WTC11 (cell line): ENCODE results near the gene NPR3. TPM values are rescaled to one million over a fixed set of nuclear protein-coding genes. Genes with fewer than 3 reads are reported as not detected.
"Not testable (repeated sequence)": the region's sequence is repeated elsewhere in the genome, so short reads cannot be mapped to it uniquely, and the experiment has no call there.

Experiments
- ATAC-seq: fragments of 200-7000 bp; cut with Tn5 transposase; 2 replicates; pipeline ENCODE4 v1.10.0; 2021; ENCODE audit warnings: mild to moderate bottlenecking, moderate library complexity
- CTCF ChIA-PET: fragments of 300-600 bp; sonication (Branson Sonifier 250); formaldehyde crosslinking; loops from one replicate; lab custom pipeline; 2021; ENCODE audit warnings: antibody characterized with exemption; lab: Charles Lee
- POLR2A ChIA-PET: fragments of 350-600 bp; sonication (Branson Sonifier 250); formaldehyde crosslinking; loops from one replicate; lab custom pipeline; 2021; ENCODE audit warnings: antibody characterized with exemption; lab: Charles Lee
- DNase-seq: peaks from one replicate; pipeline ENCODE4 v3.0.0; 2021; ENCODE audit warnings: low spot score
- H3K27ac Mint-ChIP-seq: 2 replicates; pipeline ENCODE4 v1.8.0; 2021; ENCODE audit warnings: mixed read lengths
- H3K27me3 Mint-ChIP-seq: 2 replicates; pipeline ENCODE4 v1.8.0; 2021; ENCODE audit warnings: low read depth, mild to moderate bottlenecking, moderate library complexity, mixed read lengths
- H3K36me3 Mint-ChIP-seq: 2 replicates; pipeline ENCODE4 v1.8.0; 2021; ENCODE audit warnings: mixed read lengths
- H3K4me1 Mint-ChIP-seq: 2 replicates; pipeline ENCODE4 v1.8.0; 2022; ENCODE audit warnings: mixed read lengths
- H3K4me3 Mint-ChIP-seq: 2 replicates; pipeline ENCODE4 v1.8.0; 2021; ENCODE audit warnings: mild to moderate bottlenecking, moderate library complexity, mixed read lengths
- H3K9me3 Mint-ChIP-seq: 2 replicates; pipeline ENCODE4 v1.8.0; 2021; ENCODE audit warnings: mixed read lengths
- E2F5 ChIP-seq: sonication (generic); formaldehyde crosslinking; IDR thresholded peaks from 2 replicates; pipeline ENCODE4 v1.8.1; 2022; ENCODE audit warnings: mild to moderate bottlenecking, moderate library complexity, missing genetic modification reagents
- NFE2L1 ChIP-seq: sonication (generic); formaldehyde crosslinking; IDR thresholded peaks from 2 replicates; pipeline ENCODE4 v1.8.1; 2023; ENCODE audit warnings: missing genetic modification reagents
- NFYB ChIP-seq: sonication (generic); formaldehyde crosslinking; conservative IDR thresholded peaks from 2 replicates; pipeline ENCODE4 v1.8.0; 2022; ENCODE audit warnings: low read depth, missing genetic modification reagents
- NR2C2 ChIP-seq: sonication (generic); formaldehyde crosslinking; IDR thresholded peaks from 2 replicates; pipeline ENCODE4 v1.8.0; 2022; ENCODE audit warnings: mild to moderate bottlenecking, missing genetic modification reagents
- NR3C1 ChIP-seq: sonication (generic); formaldehyde crosslinking; conservative IDR thresholded peaks from 2 replicates; pipeline ENCODE4 v1.8.1; 2023; ENCODE audit warnings: low read depth, mild to moderate bottlenecking, missing genetic modification reagents
- OVOL2 ChIP-seq: fragments of 250-450 bp; sonication (Bioruptor Pico); IDR thresholded peaks from 2 replicates; pipeline ENCODE4 v1.9.0; 2021; ENCODE audit warnings: mild to moderate bottlenecking, borderline replicate concordance
- ZNF138 ChIP-seq: sonication (generic); formaldehyde crosslinking; conservative IDR thresholded peaks from 2 replicates; pipeline ENCODE4 v1.8.1; 2022; ENCODE audit warnings: mild to moderate bottlenecking, moderate library complexity, missing genetic modification reagents
- ZNF219 ChIP-seq: sonication (generic); formaldehyde crosslinking; IDR thresholded peaks from 2 replicates; pipeline ENCODE4 v1.8.0; 2023; ENCODE audit warnings: missing genetic modification reagents, mild to moderate bottlenecking, borderline replicate concordance
- ZNF317 ChIP-seq: sonication (generic); formaldehyde crosslinking; IDR thresholded peaks from 2 replicates; pipeline ENCODE4 v1.8.1; 2023; ENCODE audit warnings: low read depth, mild to moderate bottlenecking, moderate library complexity, missing genetic modification reagents, borderline replicate concordance
- ZNF532 ChIP-seq: fragments of 250-450 bp; sonication (Bioruptor Pico); IDR thresholded peaks from 2 replicates; pipeline ENCODE4 v1.9.0; 2021; ENCODE audit warnings: mild to moderate bottlenecking, borderline replicate concordance
- total RNA-seq: library from RNA; stranded (reverse); gene quantifications from 3 replicates; pipeline ENCODE4 v1.2.3, GENCODE V29; 2021
- TF ChIP-seq, protein P1 (sequence below): fragments of 250-450 bp; sonication (Bioruptor Pico); conservative IDR thresholded peaks from 2 replicates; pipeline ENCODE4 v1.9.0; 2021; ENCODE audit warnings: mild to moderate bottlenecking
- TF ChIP-seq, protein P2 (sequence below): sonication (generic); formaldehyde crosslinking; IDR thresholded peaks from 2 replicates; pipeline ENCODE4 v1.8.1; 2023; ENCODE audit warnings: mild to moderate bottlenecking, missing genetic modification reagents, moderate library complexity
- TF ChIP-seq, protein P3 (sequence below): fragments of 250-450 bp; sonication (Bioruptor Pico); IDR thresholded peaks from 2 replicates; pipeline ENCODE4 v1.8.0; 2021; ENCODE audit warnings: mild to moderate bottlenecking
- TF ChIP-seq, protein P4 (sequence below): sonication (generic); formaldehyde crosslinking; IDR thresholded peaks from 2 replicates; pipeline ENCODE4 v1.8.0; 2023; ENCODE audit warnings: missing genetic modification reagents, mild to moderate bottlenecking, borderline replicate concordance

The NPR3 gene
- total RNA-seq, 1 experiment from 2014 or later: 0.09 TPM

- TF ChIP-seq, protein P1, sequence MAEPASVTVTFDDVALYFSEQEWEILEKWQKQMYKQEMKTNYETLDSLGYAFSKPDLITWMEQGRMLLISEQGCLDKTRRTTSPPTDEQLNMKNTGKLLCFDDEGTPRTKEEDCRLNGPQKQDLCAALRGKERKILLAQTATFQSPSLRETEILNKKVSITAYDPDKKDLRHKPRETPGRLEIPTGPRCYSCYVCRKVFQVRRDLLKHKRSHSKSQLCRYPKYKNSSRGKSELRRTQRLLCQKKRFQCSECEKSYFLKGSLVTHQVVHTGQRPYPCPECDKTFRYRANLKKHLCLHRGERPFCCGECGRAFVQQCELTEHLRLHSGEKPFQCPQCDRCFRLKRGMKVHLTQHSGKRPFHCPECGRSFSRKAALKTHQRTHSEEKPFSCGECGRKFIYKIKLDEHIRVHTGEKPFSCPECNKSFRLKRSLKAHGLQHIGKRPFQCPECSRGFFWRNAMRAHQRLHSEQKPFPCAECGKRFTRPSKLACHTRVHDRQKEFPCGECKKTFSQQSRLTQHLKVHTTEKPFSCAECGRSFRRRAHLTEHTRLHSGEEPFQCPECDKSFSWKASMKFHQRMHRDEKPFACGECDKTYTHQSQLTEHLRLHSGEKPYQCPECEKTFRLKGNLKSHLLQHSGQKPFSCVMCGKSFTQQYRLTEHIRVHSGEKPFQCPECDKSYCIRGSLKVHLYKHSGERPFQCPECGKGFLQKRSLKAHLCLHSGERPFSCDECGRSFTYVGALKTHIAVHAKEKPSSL: no peak
- no peak for TF ChIP-seq E2F5 (CRISPR knock-in tag)
- no peak for TF ChIP-seq NFE2L1 (CRISPR knock-in tag)
Observed at GRCh38 chr5:32802764-32803163, 91.6 kb downstream of the NPR3 start (continued).

DNA sequence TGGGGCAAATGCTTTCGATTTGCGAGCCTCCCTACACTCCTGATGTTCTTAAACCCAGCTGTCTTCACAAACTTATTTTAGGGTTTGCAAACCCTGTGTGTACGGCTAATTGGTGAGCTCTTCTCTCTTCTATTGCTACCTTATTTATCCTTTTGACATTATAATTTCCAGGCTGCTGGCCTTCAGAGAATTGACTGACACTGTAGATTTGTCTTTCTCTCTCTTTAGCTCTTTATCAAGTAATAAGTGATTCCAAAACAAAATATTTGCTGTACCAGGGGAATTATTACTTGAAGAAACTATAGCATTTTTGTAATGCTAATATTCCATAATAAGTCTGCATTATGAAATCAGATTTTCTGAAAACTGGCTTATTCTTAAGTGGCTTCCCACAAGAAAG is 92.5 kb downstream of the NPR3 start:
- peaks cover 45% of the 10 kb centered on the region for H3K9me3 Mint-ChIP-seq
- no peaks in the 10 kb centered on the region for H3K4me1 Mint-ChIP-seq
- POLR2A ChIA-PET: no interaction called here
- no peak for ATAC-seq
- CTCF ChIA-PET: no interaction called here
- no peak overlapping the region for H3K27ac Mint-ChIP-seq
- H3K27me3 Mint-ChIP-seq: peaks cover 4% of the 10 kb centered on the region; the same call in 1 of the 2 replicates
- TF ChIP-seq OVOL2 (CRISPR knock-in tag) (no peak), ZNF138 (CRISPR knock-in tag) (no peak), ZNF532 (no peak), NR3C1 (CRISPR knock-in tag) (no peak), NFYB (no peak), NR2C2 (CRISPR knock-in tag) (no peak), ZNF219 (no peak), ZNF317 (no peak)
- TF ChIP-seq, protein P2, sequence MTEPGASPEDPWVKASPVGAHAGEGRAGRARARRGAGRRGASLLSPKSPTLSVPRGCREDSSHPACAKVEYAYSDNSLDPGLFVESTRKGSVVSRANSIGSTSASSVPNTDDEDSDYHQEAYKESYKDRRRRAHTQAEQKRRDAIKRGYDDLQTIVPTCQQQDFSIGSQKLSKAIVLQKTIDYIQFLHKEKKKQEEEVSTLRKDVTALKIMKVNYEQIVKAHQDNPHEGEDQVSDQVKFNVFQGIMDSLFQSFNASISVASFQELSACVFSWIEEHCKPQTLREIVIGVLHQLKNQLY (CRISPR knock-in tag): no peak
- TF ChIP-seq, protein P3, sequence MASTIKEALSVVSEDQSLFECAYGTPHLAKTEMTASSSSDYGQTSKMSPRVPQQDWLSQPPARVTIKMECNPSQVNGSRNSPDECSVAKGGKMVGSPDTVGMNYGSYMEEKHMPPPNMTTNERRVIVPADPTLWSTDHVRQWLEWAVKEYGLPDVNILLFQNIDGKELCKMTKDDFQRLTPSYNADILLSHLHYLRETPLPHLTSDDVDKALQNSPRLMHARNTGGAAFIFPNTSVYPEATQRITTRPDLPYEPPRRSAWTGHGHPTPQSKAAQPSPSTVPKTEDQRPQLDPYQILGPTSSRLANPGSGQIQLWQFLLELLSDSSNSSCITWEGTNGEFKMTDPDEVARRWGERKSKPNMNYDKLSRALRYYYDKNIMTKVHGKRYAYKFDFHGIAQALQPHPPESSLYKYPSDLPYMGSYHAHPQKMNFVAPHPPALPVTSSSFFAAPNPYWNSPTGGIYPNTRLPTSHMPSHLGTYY (CRISPR knock-in tag): no peak
- TF ChIP-seq, protein P4, sequence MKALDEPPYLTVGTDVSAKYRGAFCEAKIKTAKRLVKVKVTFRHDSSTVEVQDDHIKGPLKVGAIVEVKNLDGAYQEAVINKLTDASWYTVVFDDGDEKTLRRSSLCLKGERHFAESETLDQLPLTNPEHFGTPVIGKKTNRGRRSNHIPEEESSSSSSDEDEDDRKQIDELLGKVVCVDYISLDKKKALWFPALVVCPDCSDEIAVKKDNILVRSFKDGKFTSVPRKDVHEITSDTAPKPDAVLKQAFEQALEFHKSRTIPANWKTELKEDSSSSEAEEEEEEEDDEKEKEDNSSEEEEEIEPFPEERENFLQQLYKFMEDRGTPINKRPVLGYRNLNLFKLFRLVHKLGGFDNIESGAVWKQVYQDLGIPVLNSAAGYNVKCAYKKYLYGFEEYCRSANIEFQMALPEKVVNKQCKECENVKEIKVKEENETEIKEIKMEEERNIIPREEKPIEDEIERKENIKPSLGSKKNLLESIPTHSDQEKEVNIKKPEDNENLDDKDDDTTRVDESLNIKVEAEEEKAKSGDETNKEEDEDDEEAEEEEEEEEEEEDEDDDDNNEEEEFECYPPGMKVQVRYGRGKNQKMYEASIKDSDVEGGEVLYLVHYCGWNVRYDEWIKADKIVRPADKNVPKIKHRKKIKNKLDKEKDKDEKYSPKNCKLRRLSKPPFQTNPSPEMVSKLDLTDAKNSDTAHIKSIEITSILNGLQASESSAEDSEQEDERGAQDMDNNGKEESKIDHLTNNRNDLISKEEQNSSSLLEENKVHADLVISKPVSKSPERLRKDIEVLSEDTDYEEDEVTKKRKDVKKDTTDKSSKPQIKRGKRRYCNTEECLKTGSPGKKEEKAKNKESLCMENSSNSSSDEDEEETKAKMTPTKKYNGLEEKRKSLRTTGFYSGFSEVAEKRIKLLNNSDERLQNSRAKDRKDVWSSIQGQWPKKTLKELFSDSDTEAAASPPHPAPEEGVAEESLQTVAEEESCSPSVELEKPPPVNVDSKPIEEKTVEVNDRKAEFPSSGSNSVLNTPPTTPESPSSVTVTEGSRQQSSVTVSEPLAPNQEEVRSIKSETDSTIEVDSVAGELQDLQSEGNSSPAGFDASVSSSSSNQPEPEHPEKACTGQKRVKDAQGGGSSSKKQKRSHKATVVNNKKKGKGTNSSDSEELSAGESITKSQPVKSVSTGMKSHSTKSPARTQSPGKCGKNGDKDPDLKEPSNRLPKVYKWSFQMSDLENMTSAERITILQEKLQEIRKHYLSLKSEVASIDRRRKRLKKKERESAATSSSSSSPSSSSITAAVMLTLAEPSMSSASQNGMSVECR (CRISPR knock-in tag): no peak
- TF ChIP-seq, all 79 proteins: peak for 0
- no peak for DNase-seq
- Mint-ChIP-seq H3K4me3 (no peak overlapping the region), H3K36me3 (peaks cover 5% of the 10 kb centered on the region; the same call in 1 of the 2 replicates)

DNA sequence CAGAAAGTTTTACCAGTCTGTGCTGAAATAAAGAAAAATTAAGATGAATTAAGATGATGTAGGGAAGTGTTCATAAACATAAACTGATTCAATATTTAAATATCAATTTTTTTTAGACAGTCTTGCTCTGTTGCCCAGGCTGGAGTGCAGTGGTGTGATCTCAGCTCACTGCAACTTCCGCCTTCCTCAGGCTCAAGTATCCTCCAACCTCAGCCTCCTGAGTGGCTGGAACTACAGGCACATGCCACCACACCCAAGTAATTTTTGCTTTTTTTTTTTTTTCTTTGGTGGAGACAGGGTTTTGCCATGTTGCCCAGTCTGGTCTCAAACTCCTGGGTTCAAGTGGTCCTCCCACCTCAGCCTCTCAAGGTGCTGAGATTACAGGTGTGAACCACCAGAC is 94.3 kb downstream of the NPR3 start:
- H3K27ac Mint-ChIP-seq, CTCF ChIA-PET, H3K4me1 Mint-ChIP-seq, ATAC-seq, H3K27me3 Mint-ChIP-seq, POLR2A ChIA-PET, H3K4me3 Mint-ChIP-seq, H3K36me3 Mint-ChIP-seq, DNase-seq: not testable (repeated sequence)
- peaks cover 36% of the 10 kb centered on the region for H3K9me3 Mint-ChIP-seq
